Breast epithelium (tissue), 3 donors: ENCODE data around the gene COX19.

ENCODE experiments used
- POLR2AphosphoS5 ChIP-seq, 3 donors: sonication (generic); formaldehyde crosslinking; IDR thresholded peaks; one replicate each; pipeline ENCODE4 v1.6.1; 2017; ENCODE audit warnings: antibody characterized with exemption in 3 of 3
- TF ChIP-seq, protein P1 (sequence below), 3 donors: fragments of 450-650 bp; IDR thresholded peaks; one replicate each; pipeline ENCODE4 v1.5.1; 2016 to 2017; ENCODE audit warnings: antibody characterized with exemption in 3 of 3, mild to moderate bottlenecking in 3 of 3, moderate library complexity in 3 of 3

DNA sequence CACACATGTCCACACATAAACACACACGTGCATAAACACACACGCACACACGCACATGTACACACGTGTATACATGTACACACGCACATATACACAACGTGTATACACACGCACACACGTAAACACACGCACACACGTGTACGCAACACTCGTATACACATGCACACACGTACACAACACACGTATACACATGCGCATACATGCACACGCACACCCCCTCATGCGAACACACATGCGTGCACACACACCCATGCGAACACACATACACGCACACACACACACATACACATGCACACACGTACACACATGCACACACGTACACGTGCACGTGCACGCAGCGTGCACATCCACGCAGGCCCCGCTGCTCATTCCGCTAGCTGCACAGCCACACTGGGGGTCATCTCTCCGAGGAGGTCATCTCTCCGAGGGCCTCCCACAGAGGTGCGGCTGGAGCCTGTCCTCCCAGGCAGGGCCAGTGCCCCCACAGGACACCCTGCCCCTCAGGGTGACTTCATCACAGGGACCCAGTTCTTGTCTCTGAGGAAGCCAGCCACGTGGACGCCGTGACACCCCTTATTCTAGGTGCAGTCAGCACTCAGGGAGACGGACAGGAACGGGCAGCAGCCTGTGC lies 33.5 kb upstream of the COX19 start:
- no peak for TF ChIP-seq POLR2AphosphoS5 (IDR thresholded peaks at IDR 0.05)
- TF ChIP-seq, protein P1, sequence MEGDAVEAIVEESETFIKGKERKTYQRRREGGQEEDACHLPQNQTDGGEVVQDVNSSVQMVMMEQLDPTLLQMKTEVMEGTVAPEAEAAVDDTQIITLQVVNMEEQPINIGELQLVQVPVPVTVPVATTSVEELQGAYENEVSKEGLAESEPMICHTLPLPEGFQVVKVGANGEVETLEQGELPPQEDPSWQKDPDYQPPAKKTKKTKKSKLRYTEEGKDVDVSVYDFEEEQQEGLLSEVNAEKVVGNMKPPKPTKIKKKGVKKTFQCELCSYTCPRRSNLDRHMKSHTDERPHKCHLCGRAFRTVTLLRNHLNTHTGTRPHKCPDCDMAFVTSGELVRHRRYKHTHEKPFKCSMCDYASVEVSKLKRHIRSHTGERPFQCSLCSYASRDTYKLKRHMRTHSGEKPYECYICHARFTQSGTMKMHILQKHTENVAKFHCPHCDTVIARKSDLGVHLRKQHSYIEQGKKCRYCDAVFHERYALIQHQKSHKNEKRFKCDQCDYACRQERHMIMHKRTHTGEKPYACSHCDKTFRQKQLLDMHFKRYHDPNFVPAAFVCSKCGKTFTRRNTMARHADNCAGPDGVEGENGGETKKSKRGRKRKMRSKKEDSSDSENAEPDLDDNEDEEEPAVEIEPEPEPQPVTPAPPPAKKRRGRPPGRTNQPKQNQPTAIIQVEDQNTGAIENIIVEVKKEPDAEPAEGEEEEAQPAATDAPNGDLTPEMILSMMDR (IDR thresholded peaks at IDR 0.05), result no peak
